Measurements from ENCODE around the gene GATAD1. TPM values are rescaled to one million over a fixed set of nuclear protein-coding genes. Genes with fewer than 3 reads are reported as not detected.

The GATAD1 gene, protein sequence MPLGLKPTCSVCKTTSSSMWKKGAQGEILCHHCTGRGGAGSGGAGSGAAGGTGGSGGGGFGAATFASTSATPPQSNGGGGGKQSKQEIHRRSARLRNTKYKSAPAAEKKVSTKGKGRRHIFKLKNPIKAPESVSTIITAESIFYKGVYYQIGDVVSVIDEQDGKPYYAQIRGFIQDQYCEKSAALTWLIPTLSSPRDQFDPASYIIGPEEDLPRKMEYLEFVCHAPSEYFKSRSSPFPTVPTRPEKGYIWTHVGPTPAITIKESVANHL
- 29.8 TPM for total RNA-seq (2013)
- 10 to 100 TPM in 1 of 3 donors, 1 to 10 TPM in 2; 6.6 to 34.1 (median 7.6) TPM for polyA plus RNA-seq
- 10.0 TPM in 2 replicates for polyA minus RNA-seq
- 12.6 to 47.6 (median 33.7) reads per million in 11 experiments for total RNA-seq

GRCh38 chr7:92447345-92448204 lies at the start of gene GATAD1:
TSS of gene GATAD1 (plus strand) at chr7:92447482. CDS start at chr7:92447730, 248 bp downstream.
- H3K36me3 Mint-ChIP-seq, result peaks cover 26 to 30% of the 10 kb centered on the region in 2 donors
- peak; percentile 40 for TF ChIP-seq CTCF (IDR thresholded peaks at IDR 0.05)
- H3K9me3 Mint-ChIP-seq, result peaks cover 2 to 6% (median 5%) of the 10 kb centered on the region in 7 donors
- intact Hi-C loops (cut with micrococcal nuclease), result loop anchor here (5.0 to 10.0 kb wide), 4 partner anchors 80 to 313 kb away; partner anchors contain the start of genes ANKIB1 (in 2 of the 2), KRIT1 (in 2 of the 2), CYP51A1 (in 1 of the 2) and PEX1 (in 1 of the 2)
- peak within 1 kb of the TSS; percentile 97 for H2AFZ ChIP-seq (ENCODE audit: insufficient read depth, low read depth, low read length, poor library complexity, severe bottlenecking)
- peak within 1 kb of the TSS; percentile 99 for H3K9ac ChIP-seq (ENCODE audit: insufficient read depth, low read length, poor library complexity, severe bottlenecking)
- under 1% methylated on average over 85 of the region's 87 CpGs for WGBS (ENCODE audit: insufficient coverage)
- peak; percentile 82 to 91 (median 88) for DNase-seq
- no peaks in the 10 kb centered on the region for H4K20me1 ChIP-seq (ENCODE audit: insufficient read depth, low read length)
- no peaks in the 10 kb centered on the region for H3K27me3 ChIP-seq (ENCODE audit: control insufficient read depth in 2 of 2, insufficient read depth in 2 of 2, low read length in 2 of 2)
- peak within 1 kb of the TSS; percentile 91 to 95 for H3K4me3 Mint-ChIP-seq
- peaks cover 30% of the 10 kb centered on the region for H3K79me2 ChIP-seq (ENCODE audit: insufficient read depth, low read length)
- peaks cover 27 to 30% of the 10 kb centered on the region in 2 donors for H3K36me3 ChIP-seq (replicated peaks in 1 of 2; ENCODE audit: control insufficient read depth in 1 of 2, insufficient read depth in 2 of 2, low read length in 2 of 2)
- H3K4me1 Mint-ChIP-seq, result peaks cover 9% of the 10 kb centered on the region
- H3K4me2 ChIP-seq (replicated peaks; ENCODE audit: extremely low read depth, low read length, poor library complexity, severe bottlenecking), result peak within 1 kb of the TSS; percentile 79
- H3K9me3 ChIP-seq (replicated peaks in 1 of 2; ENCODE audit: control insufficient read depth in 1 of 2, insufficient read depth in 1 of 2, low read length in 2 of 2), result no peaks in the 10 kb centered on the region
- H3K27ac ChIP-seq (ENCODE audit: low read depth in 1 of 2, low read length in 2 of 2), result peak within 1 kb of the TSS; percentile 77 to 97
- peak within 1 kb of the TSS; percentile 80 to 92 (median 86) for H3K4me3 ChIP-seq (replicated peaks in 1 of 3; ENCODE audit: low read depth in 2 of 3, low read length in 3 of 3)
- H3K27ac Mint-ChIP-seq, result peak within 1 kb of the TSS; percentile 91 to 98 (median 97)
- H3K4me1 ChIP-seq (ENCODE audit: control insufficient read depth in 1 of 2, insufficient read depth in 2 of 2, low read length in 2 of 2), result peaks cover 5 to 7% of the 10 kb centered on the region in 2 donors
- H3K27me3 Mint-ChIP-seq (ENCODE audit: low read depth in 3 of 3), result no peaks in the 10 kb centered on the region

DNA sequence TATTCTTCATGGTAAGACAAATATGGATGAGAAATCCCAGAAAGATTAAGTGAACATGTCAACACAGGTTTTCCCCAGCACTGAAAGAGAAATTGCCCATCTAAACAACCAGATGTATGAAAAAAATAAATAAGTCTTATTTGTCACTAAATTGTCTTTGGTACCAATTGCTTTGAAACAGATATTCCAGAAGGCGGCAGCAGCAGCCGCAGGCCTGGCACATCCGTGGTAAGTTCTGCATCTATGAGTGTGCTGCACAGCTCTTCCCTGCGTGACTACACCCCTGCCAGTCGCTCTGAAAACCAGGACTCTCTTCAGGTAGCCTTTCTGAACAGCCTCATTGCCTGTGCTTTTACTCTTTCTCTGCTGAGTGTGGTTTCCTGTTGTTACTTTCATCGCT lies 49.7 kb upstream of the GATAD1 start:
- H3K27me3 Mint-ChIP-seq (ENCODE audit: low read depth in 3 of 3), result no peaks in the 10 kb centered on the region
- H3K36me3 ChIP-seq (replicated peaks in 1 of 2; ENCODE audit: control insufficient read depth in 1 of 2, insufficient read depth in 2 of 2, low read length in 2 of 2), result peaks cover 31 to 50% of the 10 kb centered on the region in 2 donors

More for the DNA sequence above, 49.7 kb upstream of the GATAD1 start:
- Mint-ChIP-seq H3K9me3 (no peaks in the 10 kb centered on the region), H3K4me1 (no peaks in the 10 kb centered on the region), H3K27ac (peak overlapping the region in 2 of 7 donors; percentile 23 to 38), H3K36me3 (peaks cover 30 to 36% of the 10 kb centered on the region in 2 donors), H3K4me3 (no peak overlapping the region)
- Histone ChIP-seq H3K9me3 (replicated peaks in 1 of 2; ENCODE audit: control insufficient read depth in 1 of 2, insufficient read depth in 1 of 2, low read length in 2 of 2) (no peaks in the 10 kb centered on the region), H3K4me3 (replicated peaks in 1 of 3; ENCODE audit: low read depth in 2 of 3, low read length in 3 of 3) (no peak overlapping the region), H3K4me1 (ENCODE audit: control insufficient read depth in 1 of 2, insufficient read depth in 2 of 2, low read length in 2 of 2) (no peaks in the 10 kb centered on the region), H3K79me2 (ENCODE audit: insufficient read depth, low read length) (no peaks in the 10 kb centered on the region), H3K27me3 (ENCODE audit: control insufficient read depth in 2 of 2, insufficient read depth in 2 of 2, low read length in 2 of 2) (no peaks in the 10 kb centered on the region), H3K27ac (ENCODE audit: low read depth in 1 of 2, low read length in 2 of 2) (no peak overlapping the region), H4K20me1 (ENCODE audit: insufficient read depth, low read length) (no peaks in the 10 kb centered on the region), H3K4me2 (replicated peaks; ENCODE audit: extremely low read depth, low read length, poor library complexity, severe bottlenecking) (no peak overlapping the region), H3K9ac (ENCODE audit: insufficient read depth, low read length, poor library complexity, severe bottlenecking) (no peak overlapping the region), H2AFZ (ENCODE audit: insufficient read depth, low read depth, low read length, poor library complexity, severe bottlenecking) (no peak overlapping the region)
- no peak for DNase-seq
- intact Hi-C loops (cut with micrococcal nuclease), result no loop called here
- no peak for TF ChIP-seq CTCF (IDR thresholded peaks at IDR 0.05)
- 100% methylated on average over 4 of the region's 6 CpGs for WGBS (ENCODE audit: insufficient coverage)
